ENCODE results near the gene HES3. TPM values are rescaled to one million over a fixed set of nuclear protein-coding genes. Genes with fewer than 3 reads are reported as not detected.

HES3 gene
- total RNA-seq: not detected in 2 replicates

GRCh38 chr1:6243993-6244392 is at the start of gene HES3:
Gene HES3 (plus strand): TSS chr1:6244179. CDS start chr1:6244366, 187 bp downstream.

GRCh38 chr1:6199298-6200187 is 44.4 kb upstream of the HES3 start, which contains the start of gene RPL22:
Gene RPL22 (minus strand): TSS chr1:6199595. CDS start chr1:6199573, 22 bp downstream.

GRCh38 chr1:6205849-6206519 is 38.0 kb upstream of the HES3 start, which contains the start of gene RNF207:
Gene RNF207 (plus strand): TSS chr1:6206119. CDS start chr1:6206536, 417 bp downstream.

DNA sequence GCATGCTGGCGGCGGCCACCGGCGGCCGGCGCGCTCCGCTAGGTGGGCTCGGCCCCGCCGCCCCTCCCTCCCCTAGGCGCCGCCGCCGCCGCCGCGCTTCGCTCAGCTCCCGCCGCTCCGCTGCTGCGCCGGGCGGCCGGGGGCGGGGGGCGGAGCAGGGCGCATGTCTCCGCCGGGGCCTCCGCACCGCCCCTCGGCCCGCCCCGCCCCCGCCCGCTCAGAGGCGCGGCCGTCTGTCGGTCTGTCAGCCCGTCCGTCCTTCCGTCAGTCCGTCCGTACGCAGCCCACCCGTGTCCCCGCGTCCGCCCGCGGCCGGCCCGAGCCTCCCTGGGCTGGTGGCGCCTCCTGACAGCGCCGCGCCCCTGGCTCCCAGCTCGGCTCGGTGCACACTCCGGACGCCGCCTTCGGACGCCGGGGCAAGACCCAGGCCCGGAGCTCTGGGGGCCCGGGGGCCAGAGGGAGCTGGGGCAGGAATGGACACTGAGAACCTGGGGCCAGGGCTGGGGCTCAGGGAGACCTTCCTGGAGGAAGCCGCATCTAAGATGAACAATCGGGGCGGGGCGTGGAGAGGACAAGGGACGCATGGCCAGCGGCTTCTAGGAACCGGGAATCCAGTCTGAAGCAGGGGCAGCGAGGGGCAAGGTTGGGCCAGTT is 17.1 kb downstream of the HES3 start, which contains the start of gene GPR153:
Gene GPR153 (minus strand): TSS at position 138 of the 654 bp plus-strand sequence. CDS start 6,193 bp downstream, outside the sequence.

Other genes with a start within 250 kb of the HES3 start
- 1.6 and 11.3 TPM in 2 replicates for gene KCNAB2, start 198.3 kb upstream of the HES3 start, total RNA-seq
- gene CHD5, start 63.9 kb upstream of the HES3 start, total RNA-seq: 0.08 TPM in 1 of 2 replicates, not detected in the other
- 198 and 202 TPM in 2 replicates for gene RPL22, start 44.6 kb upstream of the HES3 start, total RNA-seq
- gene RNF207, start 38.1 kb upstream of the HES3 start, total RNA-seq: 3.3 and 6.6 TPM in 2 replicates
- 62.0 and 77.8 TPM in 2 replicates for gene ICMT, start 8.2 kb upstream of the HES3 start, total RNA-seq
- gene GPR153, start 16.9 kb downstream of the HES3 start, total RNA-seq: 21.8 and 29.6 TPM in 2 replicates
- 139 and 154 TPM in 2 replicates for gene ACOT7, start 149.6 kb downstream of the HES3 start, total RNA-seq
- 42.2 and 55.4 TPM in 2 replicates for gene HES2, start 175.7 kb downstream of the HES3 start, total RNA-seq
- gene ESPN, start 180.6 kb downstream of the HES3 start, total RNA-seq: 0.84 and 4.3 TPM in 2 replicates
- gene TNFRSF25, start 222.0 kb downstream of the HES3 start, total RNA-seq: 19.6 and 33.4 TPM in 2 replicates
- gene PLEKHG5, start 247.5 kb downstream of the HES3 start, total RNA-seq: 28.8 and 57.3 TPM in 2 replicates

Measured in hair follicular keratinocyte (primary cell).